Right lobe of liver (tissue), 6 donors: ENCODE results near the gene DOK6. TPM values are rescaled to one million over a fixed set of nuclear protein-coding genes. Genes with fewer than 3 reads are reported as not detected.

Experiments used
- ATAC-seq, 4 donors: fragments of 200-7000 bp; cut with Tn5 transposase; one replicate each; pipeline ENCODE4 v1.9.1; 2020; ENCODE audit warnings: mild to moderate bottlenecking in 4 of 4, moderate library complexity in 4 of 4
- DNase-seq, 3 donors: peaks; one replicate each; pipeline ENCODE4 v3.0.0-alpha.2; 2020
- H3K27ac ChIP-seq, 3 donors: fragments of 200-600 bp; one replicate each; pipeline ENCODE4 v1.8.0; 2022
- H3K27me3 ChIP-seq, 2 donors: fragments of 200-600 bp; one replicate each; pipeline ENCODE4 v1.8.0; 2022
- H3K36me3 ChIP-seq, 4 donors: fragments of 200-600 bp; sonication (generic) in 1 of 4; one replicate each; pipeline versions ENCODE4 v1.5.1 to v1.8.0; 2017 to 2022; ENCODE audit warnings: control low read depth in 1 of 4
- H3K4me1 ChIP-seq, 4 donors: fragments of 200-600 bp; sonication (generic) in 1 of 4; one replicate each; pipeline versions ENCODE4 v1.5.1 to v1.8.0; 2017 to 2022; ENCODE audit warnings: control low read depth in 1 of 4
- H3K4me3 ChIP-seq, 3 donors: fragments of 200-600 bp; one replicate each; pipeline ENCODE4 v1.8.0; 2022
- H3K9me3 ChIP-seq, 4 donors: fragments of 200-600 bp; sonication (generic) in 1 of 4; one replicate each; pipeline versions ENCODE4 v1.5.1 to v1.8.0; 2017 to 2022; ENCODE audit warnings: control low read depth in 1 of 4
- CTCF ChIP-seq, 4 donors: fragments of 200-600 bp in 3 of 4; fragments of 450-650 bp in 1 of 4; IDR thresholded peaks; one replicate each; pipeline versions ENCODE4 v1.5.1 to v1.8.0; 2016 to 2022; ENCODE audit warnings: antibody characterized with exemption in 4 of 4, mild to moderate bottlenecking in 2 of 4
- POLR2A ChIP-seq: fragments of 450-650 bp; IDR thresholded peaks from one replicate; pipeline ENCODE4 v1.6.1; 2017; ENCODE audit warnings: antibody characterized with exemption, mild to moderate bottlenecking
- WGBS: methylation state at CpG from one replicate; pipeline ENCODE4 v1.1.6; 2018; ENCODE audit warnings: low coverage, low lambda C conversion rate; ENCODE audit not compliant: insufficient coverage; ENCODE audit errors: missing lambda C conversion rate; 5-methylcytosine and 5-hydroxymethylcytosine counted together
- intact Hi-C, 2 donors: fragments of 100-400 bp; cut with DNase I; formaldehyde crosslinking; loops; one replicate each; pipeline versions ENCODE4 v1.11.2 to v1.14.1; 2022
- total RNA-seq, 6 experiments: library from RNA; depleted of rRNA in 2 of 6; stranded (reverse); fragments of >200 nt in 2 of 6; fragmentation: NEBNext Ultra II Directional in 3 of 6; extraction: Animal tissue kit (Norgen Biotek cat#: 25700) in 3 of 6; gene quantifications; one replicate each; pipeline versions ENCODE4 v1.1.0 to v1.2.4, GENCODE V29; 2016 to 2023
- donor health status: DM: no; HTN: yes; CAD: no.
- donor health status: DM: no; HTN: no; CAD: no.
- donor health status: DM: no; HTN: no; CAD: no.
- donor health status: DM: no; HTN: yes; CAD: no.
- donor health status: DM: no; HTN: yes; CAD: no.

The DOK6 gene
- total RNA-seq, 6 experiments from 2014 or later: 0.37 to 2.9 (median 2.1) TPM; not detected in 1

- no peak for TF ChIP-seq CTCF (IDR thresholded peaks at IDR 0.05)
- no peak for TF ChIP-seq POLR2A
- 69% methylated on average over 2 of the region's 2 CpGs for WGBS
- H3K27me3 ChIP-seq: no peaks in the 10 kb centered on the region
- H3K9me3 ChIP-seq: no peaks in the 10 kb centered on the region
- ATAC-seq (no peak), DNase-seq (no peak)
- no peak overlapping the region for H3K27ac ChIP-seq
- no peak overlapping the region for H3K4me3 ChIP-seq
- H3K36me3 ChIP-seq: no peaks in the 10 kb centered on the region
- intact Hi-C loops: no loop called here
- H3K4me1 ChIP-seq: no peaks in the 10 kb centered on the region
These were observed 288.6 kb downstream of the DOK6 start for GRCh38 chr18:69689121-69689759.

- no peaks in the 10 kb centered on the region for H3K27me3 ChIP-seq
- H3K36me3 ChIP-seq: no peaks in the 10 kb centered on the region
- no peak for DNase-seq
- no peaks in the 10 kb centered on the region for H3K4me1 ChIP-seq
- no peak overlapping the region for H3K4me3 ChIP-seq
- no peak overlapping the region for H3K27ac ChIP-seq
- ATAC-seq: no peak
- TF ChIP-seq POLR2A (no peak), CTCF (IDR thresholded peaks at IDR 0.05) (no peak)
- WGBS: 94% methylated on average over 5 of the region's 5 CpGs
- intact Hi-C loops: no loop called here
- H3K9me3 ChIP-seq: no peaks in the 10 kb centered on the region
These were observed 290.5 kb downstream of the DOK6 start for GRCh38 chr18:69691008-69691760.

- H3K4me3 ChIP-seq: no peak overlapping the region
- intact Hi-C loops: no loop called here
- no peaks in the 10 kb centered on the region for H3K27me3 ChIP-seq
- H3K27ac ChIP-seq: no peak overlapping the region
- TF ChIP-seq POLR2A: no peak
- TF ChIP-seq CTCF (IDR thresholded peaks at IDR 0.05): no peak
- ATAC-seq (no peak), DNase-seq (no peak)
- H3K9me3 ChIP-seq: no peaks in the 10 kb centered on the region
- no peaks in the 10 kb centered on the region for H3K36me3 ChIP-seq
- no peaks in the 10 kb centered on the region for H3K4me1 ChIP-seq
These were observed 296.4 kb downstream of the DOK6 start for GRCh38 chr18:69697069-69697468.

GRCh38 chr18:69697689-69698088 lies 297.0 kb downstream of the DOK6 start:
- H3K4me3 ChIP-seq: no peak overlapping the region
- intact Hi-C loops: no loop called here
- no peaks in the 10 kb centered on the region for H3K27me3 ChIP-seq
- TF ChIP-seq CTCF (IDR thresholded peaks at IDR 0.05): no peak
- TF ChIP-seq POLR2A: no peak
- no peaks in the 10 kb centered on the region for H3K4me1 ChIP-seq
- H3K36me3 ChIP-seq: no peaks in the 10 kb centered on the region
- DNase-seq: no peak
- H3K9me3 ChIP-seq: no peaks in the 10 kb centered on the region
- no peak for ATAC-seq
- no peak overlapping the region for H3K27ac ChIP-seq
- WGBS: 80% methylated on average over 3 of the region's 3 CpGs
